Activated naive CD8-positive, alpha-beta T cell treated with anti-CD3 and anti-CD28 coated beads for 36 hours (primary cell): ENCODE results near the gene VSNL1. TPM values are rescaled to one million over a fixed set of nuclear protein-coding genes. Genes with fewer than 3 reads are reported as not detected.

Experiments
- DNase-seq: peaks from one replicate; pipeline ENCODE4 v3.0.0; 2021
- H3K27ac Mint-ChIP-seq: one replicate; pipeline ENCODE4 v1.8.0; 2022; ENCODE audit warnings: mild to moderate bottlenecking, moderate library complexity, mixed read lengths
- H3K27me3 Mint-ChIP-seq: one replicate; pipeline ENCODE4 v1.8.0; 2022; ENCODE audit warnings: mild to moderate bottlenecking, mixed read lengths
- H3K36me3 Mint-ChIP-seq: one replicate; pipeline ENCODE4 v1.8.0; 2021; ENCODE audit warnings: mild to moderate bottlenecking, mixed read lengths
- H3K4me1 Mint-ChIP-seq: one replicate; pipeline ENCODE4 v1.8.0; 2021; ENCODE audit warnings: mixed read lengths
- H3K4me3 Mint-ChIP-seq: one replicate; pipeline ENCODE4 v1.8.0; 2022; ENCODE audit warnings: mild to moderate bottlenecking, moderate library complexity, mixed read lengths
- H3K9me3 Mint-ChIP-seq: one replicate; pipeline ENCODE4 v1.8.0; 2022; ENCODE audit warnings: mixed read lengths
- total RNA-seq, 2 experiments: library from RNA; stranded (reverse); gene quantifications; one replicate each; pipeline ENCODE4 v1.2.3, GENCODE V29; 2021

The VSNL1 gene
- total RNA-seq, 2 experiments from 2014 or later, result not detected

DNA sequence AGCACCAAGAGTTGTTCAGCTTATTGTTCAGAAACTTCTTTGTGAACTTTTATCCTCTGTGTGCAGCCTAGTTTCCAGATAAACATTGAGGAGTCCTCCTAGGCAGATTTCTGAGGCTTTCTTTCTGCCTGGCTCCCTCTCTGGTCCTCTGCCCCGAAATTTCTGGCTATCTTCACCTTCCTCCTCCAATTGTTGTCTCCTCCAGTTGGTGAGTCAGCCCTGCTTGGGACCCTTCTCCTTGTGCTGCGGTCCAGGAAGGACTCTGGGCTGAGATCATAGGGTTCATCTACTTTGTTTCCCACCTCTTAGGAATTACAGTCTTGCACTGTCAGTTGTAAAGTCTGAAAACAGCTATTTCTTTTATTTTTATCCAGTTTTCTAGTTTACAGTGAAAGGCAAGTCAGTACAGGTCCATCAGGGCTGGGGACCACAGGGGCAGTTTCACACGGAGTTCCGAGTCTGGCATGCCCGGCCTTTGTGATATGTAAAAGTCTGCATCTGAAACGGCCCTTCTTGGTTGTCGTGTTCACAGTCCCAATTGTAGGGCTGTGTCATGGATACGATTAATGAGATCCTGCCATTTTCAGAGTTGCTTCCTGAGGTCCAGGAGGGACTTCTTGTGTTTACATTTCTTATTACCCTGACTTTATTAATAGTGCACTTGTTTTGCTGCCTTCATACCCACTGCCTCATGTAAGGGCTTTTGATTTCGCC, 112.3 kb downstream of the VSNL1 start:
- no peaks in the 10 kb centered on the region for H3K4me1 Mint-ChIP-seq
- no peak for DNase-seq
- no peaks in the 10 kb centered on the region for H3K9me3 Mint-ChIP-seq
- no peak overlapping the region for H3K4me3 Mint-ChIP-seq
- peaks cover 1% of the 10 kb centered on the region for H3K36me3 Mint-ChIP-seq
- no peaks in the 10 kb centered on the region for H3K27me3 Mint-ChIP-seq
- no peak overlapping the region for H3K27ac Mint-ChIP-seq

DNA sequence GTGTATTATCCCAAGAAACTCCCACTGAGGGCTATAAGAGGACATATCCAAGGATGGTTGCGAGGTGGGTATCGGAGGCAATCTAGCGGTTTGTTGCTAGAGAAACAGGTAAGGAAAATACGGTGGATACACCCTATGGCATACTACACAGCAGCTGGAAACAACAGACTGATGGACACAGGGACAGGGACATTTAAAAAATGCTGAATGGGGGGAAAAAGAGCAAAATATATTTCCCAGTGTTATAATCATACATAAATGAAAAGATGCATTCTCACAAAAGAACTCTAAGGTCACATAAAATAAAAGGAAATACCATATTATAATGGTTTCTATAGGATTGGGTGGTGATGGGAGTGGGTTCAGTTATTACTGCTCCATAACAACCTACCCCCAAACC, 117.3 kb downstream of the VSNL1 start:
- Mint-ChIP-seq H3K27ac (no peak overlapping the region), H3K27me3 (no peaks in the 10 kb centered on the region), H3K4me3 (no peak overlapping the region), H3K4me1 (peaks cover 11% of the 10 kb centered on the region), H3K9me3 (no peaks in the 10 kb centered on the region), H3K36me3 (peaks cover 4% of the 10 kb centered on the region)
- DNase-seq, result no peak

DNA sequence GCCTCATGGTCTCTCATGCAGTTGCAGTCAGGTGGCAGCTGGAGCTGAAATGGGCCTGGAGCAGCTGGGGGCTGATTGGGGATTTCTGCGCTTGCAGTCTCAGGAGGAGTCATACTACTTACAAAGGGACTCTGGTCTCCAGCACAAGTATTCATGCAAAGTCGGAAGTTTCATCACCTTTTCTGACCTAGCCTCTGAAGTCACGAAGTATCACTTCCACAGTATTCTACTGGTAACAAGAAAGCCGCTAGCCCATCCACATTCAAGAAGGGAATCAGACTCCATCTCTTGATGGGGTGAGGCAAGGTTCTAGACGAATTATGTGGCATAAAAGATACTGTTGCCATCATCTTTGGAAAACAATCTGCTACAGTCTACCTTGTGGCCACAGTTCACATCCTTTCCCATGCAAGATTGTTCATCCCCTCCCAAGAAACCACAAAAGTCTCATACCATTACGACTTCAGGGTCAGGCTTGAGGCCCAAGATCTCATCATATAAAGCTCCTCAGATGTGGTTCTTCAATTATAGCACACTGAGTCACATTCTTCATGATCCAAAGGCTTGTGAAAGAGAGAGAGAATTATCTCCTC, 117.9 kb downstream of the VSNL1 start:
- Mint-ChIP-seq H3K4me3 (no peak overlapping the region), H3K27ac (no peak overlapping the region), H3K36me3 (peaks cover 7% of the 10 kb centered on the region), H3K9me3 (no peaks in the 10 kb centered on the region), H3K27me3 (no peaks in the 10 kb centered on the region), H3K4me1 (peaks cover 11% of the 10 kb centered on the region)
- DNase-seq, result no peak

DNA sequence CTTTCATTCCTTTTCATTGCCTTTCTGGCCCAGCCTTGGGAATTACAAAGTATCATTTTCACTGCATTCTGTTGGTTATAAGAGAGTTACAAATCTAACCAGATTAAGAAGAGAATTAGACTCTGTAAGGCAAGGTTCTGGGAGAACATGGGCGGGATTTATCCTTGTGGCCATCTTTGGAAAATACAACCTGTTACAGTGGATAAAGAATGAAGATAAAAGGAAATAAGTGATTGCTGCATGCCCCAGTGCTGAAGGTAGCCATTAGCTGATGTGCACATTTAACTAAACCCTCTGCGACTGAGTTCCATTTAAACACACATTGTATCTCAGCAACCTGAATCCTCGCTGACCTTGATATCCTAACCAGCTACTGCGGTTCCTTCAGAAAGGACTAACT, 119.7 kb downstream of the VSNL1 start:
- H3K27me3 Mint-ChIP-seq, result no peaks in the 10 kb centered on the region
- H3K4me3 Mint-ChIP-seq, result no peak overlapping the region
- H3K4me1 Mint-ChIP-seq, result peaks cover 11% of the 10 kb centered on the region
- no peak overlapping the region for H3K27ac Mint-ChIP-seq
- DNase-seq, result no peak
- no peaks in the 10 kb centered on the region for H3K9me3 Mint-ChIP-seq
- H3K36me3 Mint-ChIP-seq, result peaks cover 9% of the 10 kb centered on the region

DNA sequence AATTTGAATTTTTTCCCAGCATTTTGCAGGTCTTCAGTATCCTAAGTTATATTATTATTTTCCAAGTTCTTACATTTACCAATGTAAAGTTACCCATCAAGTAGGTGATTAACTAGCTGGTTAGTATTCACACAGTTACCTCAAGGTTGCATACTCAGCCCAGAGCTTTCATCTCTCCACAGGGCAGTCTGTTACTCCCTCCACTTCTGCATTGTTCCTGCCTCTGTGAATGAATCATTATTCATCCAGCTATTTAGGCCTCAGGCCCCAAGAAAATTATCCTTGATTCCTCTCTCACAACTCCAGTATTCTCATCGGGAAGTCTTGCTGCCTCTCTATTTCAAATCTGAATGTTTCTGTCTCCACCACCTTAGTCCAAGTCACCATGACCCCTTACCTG, 121.0 kb downstream of the VSNL1 start:
- no peak overlapping the region for H3K4me3 Mint-ChIP-seq
- DNase-seq, result no peak
- no peaks in the 10 kb centered on the region for H3K27me3 Mint-ChIP-seq
- H3K4me1 Mint-ChIP-seq, result peaks cover 11% of the 10 kb centered on the region
- H3K9me3 Mint-ChIP-seq, result no peaks in the 10 kb centered on the region
- no peak overlapping the region for H3K27ac Mint-ChIP-seq
- H3K36me3 Mint-ChIP-seq, result peaks cover 12% of the 10 kb centered on the region

DNA sequence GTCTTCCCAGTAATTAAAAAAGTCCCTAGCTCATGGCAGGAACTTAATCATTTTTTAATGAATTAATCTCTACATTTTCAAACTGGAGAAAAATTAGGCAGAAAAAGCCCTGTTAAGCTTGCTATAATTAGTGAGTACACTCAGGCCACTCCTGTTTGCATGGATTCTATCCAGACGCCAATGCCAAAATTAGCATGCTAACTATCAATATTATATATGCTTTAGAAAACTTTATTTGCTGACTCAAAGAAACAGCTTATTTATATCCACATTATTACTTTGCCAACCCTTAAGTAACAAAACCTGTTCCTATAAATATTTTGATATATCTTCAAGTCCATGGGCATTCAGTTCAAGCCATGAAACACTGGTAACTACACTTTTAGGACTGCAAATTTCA, 122.2 kb downstream of the VSNL1 start:
- Mint-ChIP-seq H3K27ac (no peak overlapping the region), H3K4me3 (no peak overlapping the region), H3K9me3 (no peaks in the 10 kb centered on the region)

DNA sequence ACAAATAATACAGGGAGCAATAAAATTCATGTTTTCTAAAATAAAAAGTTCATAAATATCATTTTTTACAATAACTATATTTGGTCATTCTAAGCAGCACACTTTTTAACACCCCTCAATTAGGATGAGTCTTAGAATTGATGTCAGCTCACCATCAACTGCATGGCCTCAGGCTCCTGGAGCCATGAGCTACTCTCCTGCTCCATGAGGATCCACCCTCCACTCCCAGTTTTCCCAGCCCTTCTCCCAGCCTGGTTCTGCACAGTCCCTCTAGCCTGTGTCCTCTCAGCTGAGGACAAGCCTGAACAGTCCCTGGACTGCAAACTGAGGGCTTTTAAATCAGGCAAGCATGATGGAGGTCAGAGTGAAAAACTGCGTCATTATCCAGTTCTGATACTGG, 124.0 kb downstream of the VSNL1 start:
- Mint-ChIP-seq H3K4me3 (no peak overlapping the region), H3K27ac (no peak overlapping the region), H3K36me3 (peaks cover 26% of the 10 kb centered on the region), H3K27me3 (no peaks in the 10 kb centered on the region), H3K9me3 (no peaks in the 10 kb centered on the region), H3K4me1 (no peaks in the 10 kb centered on the region)
- DNase-seq, result no peak

More for the DNA sequence above, 122.2 kb downstream of the VSNL1 start:
- H3K27me3 Mint-ChIP-seq, result no peaks in the 10 kb centered on the region
- H3K4me1 Mint-ChIP-seq, result peaks cover 11% of the 10 kb centered on the region
- no peak for DNase-seq
- H3K36me3 Mint-ChIP-seq, result peaks cover 12% of the 10 kb centered on the region

DNA sequence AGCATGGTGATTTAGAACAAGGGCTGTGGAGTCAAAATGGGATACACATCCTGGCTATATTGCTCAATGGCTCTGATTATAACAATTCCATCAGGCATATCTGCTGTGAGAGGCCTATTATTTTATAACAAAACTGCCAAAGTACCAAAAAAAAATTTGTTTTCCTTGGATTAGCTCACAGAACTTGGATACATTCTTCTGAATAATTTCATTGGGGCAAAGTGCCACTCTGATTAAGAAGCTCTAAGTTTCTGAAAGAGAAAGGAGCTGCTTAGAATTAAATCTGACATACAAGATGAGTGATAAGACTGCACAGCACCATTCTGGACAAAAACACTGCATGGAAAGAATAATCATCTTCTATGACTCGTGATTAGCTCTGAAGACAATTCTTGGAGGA, 127.4 kb downstream of the VSNL1 start:
- no peaks in the 10 kb centered on the region for H3K27me3 Mint-ChIP-seq
- H3K4me3 Mint-ChIP-seq, result no peak overlapping the region
- no peak overlapping the region for H3K27ac Mint-ChIP-seq
- H3K9me3 Mint-ChIP-seq, result no peaks in the 10 kb centered on the region
- H3K4me1 Mint-ChIP-seq, result no peaks in the 10 kb centered on the region
- DNase-seq, result no peak
- peaks cover 28% of the 10 kb centered on the region for H3K36me3 Mint-ChIP-seq

DNA sequence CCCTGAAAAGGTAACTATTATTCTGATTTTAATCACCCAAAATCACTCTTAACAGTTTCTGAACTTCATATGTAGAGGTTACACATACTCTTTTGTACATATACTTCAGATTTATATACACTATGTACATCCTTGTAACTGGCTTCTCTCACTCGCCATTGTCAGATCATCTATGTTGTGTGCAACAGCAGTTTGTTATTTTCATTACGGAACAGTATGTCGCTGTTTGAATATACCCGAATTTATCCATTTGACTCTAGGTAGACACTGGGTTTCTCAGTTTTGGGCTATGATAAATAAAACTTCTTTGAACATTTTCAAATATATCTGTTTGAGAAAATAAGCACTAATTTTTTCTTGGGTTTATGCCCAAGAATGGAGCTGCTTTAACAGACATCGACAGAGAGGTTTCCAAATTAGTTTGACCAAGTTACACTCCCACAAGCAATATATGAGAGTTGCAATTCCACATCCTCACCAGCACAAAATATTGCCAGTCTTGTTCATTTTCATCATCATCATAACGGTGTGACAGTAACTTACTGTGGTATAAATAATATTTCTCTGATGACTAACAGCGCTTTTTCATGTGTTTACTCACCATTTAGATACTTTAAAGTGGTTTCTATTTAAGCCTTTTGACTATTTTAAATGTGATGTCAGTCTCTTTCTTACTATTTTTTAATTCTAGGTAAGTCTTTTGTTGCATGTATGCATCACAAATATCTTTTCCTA, 132.3 kb downstream of the VSNL1 start:
- Mint-ChIP-seq H3K27ac (no peak overlapping the region), H3K4me3 (no peak overlapping the region), H3K27me3 (no peaks in the 10 kb centered on the region), H3K9me3 (no peaks in the 10 kb centered on the region), H3K36me3 (peaks cover 28% of the 10 kb centered on the region), H3K4me1 (no peaks in the 10 kb centered on the region)
- no peak for DNase-seq

DNA sequence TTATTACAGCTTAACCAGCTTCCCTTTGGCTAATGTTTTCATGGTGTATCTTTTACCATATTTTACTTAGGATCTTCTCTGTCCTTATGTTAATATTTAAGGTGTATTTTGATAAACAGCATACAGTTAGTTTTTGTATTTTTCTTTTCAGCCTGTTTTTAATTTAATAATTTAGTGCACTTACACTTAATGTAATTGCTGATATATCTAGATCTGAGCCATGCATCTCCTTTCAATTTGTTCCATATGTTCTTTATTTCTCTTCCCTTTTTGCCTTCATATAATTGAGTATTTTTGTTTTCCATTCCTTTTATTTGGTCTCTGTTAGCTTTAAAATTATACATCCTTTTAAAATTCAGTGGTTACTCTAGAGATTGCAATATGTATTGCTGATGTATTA, 134.3 kb downstream of the VSNL1 start:
- Mint-ChIP-seq H3K4me3 (no peak overlapping the region), H3K27ac (no peak overlapping the region), H3K9me3 (no peaks in the 10 kb centered on the region), H3K36me3 (peaks cover 22% of the 10 kb centered on the region), H3K4me1 (no peaks in the 10 kb centered on the region), H3K27me3 (no peaks in the 10 kb centered on the region)
- no peak for DNase-seq

DNA sequence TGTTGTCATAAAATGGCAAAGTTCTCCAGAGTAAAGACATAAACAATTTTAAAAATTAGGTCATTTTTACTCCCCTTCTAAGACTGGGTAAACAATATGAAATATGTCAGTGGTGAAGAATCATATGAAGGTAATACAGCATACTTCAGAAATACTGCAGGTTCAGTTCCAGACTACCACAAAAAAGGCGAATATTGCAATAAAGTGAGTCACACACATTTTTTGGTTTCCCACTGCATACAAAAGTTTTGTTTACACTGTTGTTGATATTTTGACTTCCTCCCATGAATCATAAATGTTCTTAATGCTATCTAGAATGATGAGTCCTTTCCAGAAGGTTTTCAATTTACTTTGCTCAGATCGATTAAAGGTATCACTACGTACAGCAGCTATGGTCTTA, 139.6 kb downstream of the VSNL1 start:
- H3K27me3 Mint-ChIP-seq, result no peaks in the 10 kb centered on the region
- no peak for DNase-seq
- H3K9me3 Mint-ChIP-seq, result no peaks in the 10 kb centered on the region
- H3K27ac Mint-ChIP-seq, result no peak overlapping the region
- peaks cover 31% of the 10 kb centered on the region for H3K36me3 Mint-ChIP-seq
- H3K4me1 Mint-ChIP-seq, result no peaks in the 10 kb centered on the region
- no peak overlapping the region for H3K4me3 Mint-ChIP-seq

DNA sequence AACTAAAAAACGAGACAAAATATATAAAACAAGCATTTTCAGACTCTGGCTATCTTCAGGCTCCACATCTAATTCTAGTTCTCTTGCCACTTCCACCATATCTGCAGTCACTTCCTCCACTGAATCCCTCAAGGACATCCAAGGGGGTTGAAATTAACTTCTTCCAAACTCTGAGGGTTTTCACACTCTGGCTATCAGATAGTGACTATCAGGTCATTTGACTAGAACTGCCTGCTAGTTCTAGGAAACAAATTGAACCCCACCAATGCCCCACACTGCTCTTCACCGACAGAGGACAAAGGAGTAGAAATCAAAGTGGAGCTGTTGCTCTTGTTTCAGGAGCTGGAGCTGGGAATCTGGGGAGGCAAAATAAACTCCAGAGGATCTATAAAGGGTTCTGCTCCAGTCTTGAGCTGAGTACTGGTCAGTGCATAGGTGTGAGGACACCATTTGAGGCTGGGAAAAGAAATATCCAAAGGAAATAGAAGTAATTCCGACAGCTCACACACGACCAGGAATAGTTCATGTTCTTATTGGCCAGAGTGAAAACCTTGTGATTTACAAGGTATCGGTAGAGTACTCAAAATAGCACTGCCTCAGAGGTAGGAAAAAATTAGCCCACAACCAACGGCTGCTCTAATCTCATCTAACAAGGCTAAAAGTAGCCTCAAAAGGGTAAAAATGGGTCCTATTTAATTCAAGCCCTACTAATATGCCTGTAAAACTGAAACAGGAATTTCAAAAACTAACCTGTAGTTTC, 141.8 kb downstream of the VSNL1 start:
- Mint-ChIP-seq H3K4me3 (no peak overlapping the region), H3K36me3 (peaks cover 30% of the 10 kb centered on the region)

DNA sequence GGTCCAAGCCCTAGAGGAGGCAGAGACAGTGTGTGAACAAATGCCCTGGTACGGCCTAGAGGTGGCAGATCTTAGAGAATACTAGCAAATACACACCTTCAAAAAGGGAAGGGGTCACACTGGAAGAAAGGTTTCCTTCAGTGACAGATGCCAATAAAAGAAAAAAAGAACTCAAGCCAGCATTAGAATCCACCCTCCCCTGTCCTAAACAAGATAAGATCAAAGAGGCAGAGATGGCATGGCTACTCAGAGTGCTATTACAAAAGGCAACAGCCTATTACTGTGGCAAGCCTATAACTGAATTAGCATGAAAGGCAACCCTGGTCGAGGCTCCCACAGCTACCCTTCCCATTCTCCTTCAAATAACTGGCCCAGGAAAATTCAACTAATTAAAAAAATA, 143.5 kb downstream of the VSNL1 start:
- Mint-ChIP-seq H3K9me3 (no peaks in the 10 kb centered on the region), H3K36me3 (peaks cover 27% of the 10 kb centered on the region), H3K4me3 (no peak overlapping the region), H3K27me3 (no peaks in the 10 kb centered on the region), H3K4me1 (no peaks in the 10 kb centered on the region), H3K27ac (no peak overlapping the region)
- no peak for DNase-seq

More for the DNA sequence above, 141.8 kb downstream of the VSNL1 start:
- Mint-ChIP-seq H3K27ac (no peak overlapping the region), H3K4me1 (no peaks in the 10 kb centered on the region), H3K9me3 (no peaks in the 10 kb centered on the region), H3K27me3 (no peaks in the 10 kb centered on the region)
- no peak for DNase-seq

DNA sequence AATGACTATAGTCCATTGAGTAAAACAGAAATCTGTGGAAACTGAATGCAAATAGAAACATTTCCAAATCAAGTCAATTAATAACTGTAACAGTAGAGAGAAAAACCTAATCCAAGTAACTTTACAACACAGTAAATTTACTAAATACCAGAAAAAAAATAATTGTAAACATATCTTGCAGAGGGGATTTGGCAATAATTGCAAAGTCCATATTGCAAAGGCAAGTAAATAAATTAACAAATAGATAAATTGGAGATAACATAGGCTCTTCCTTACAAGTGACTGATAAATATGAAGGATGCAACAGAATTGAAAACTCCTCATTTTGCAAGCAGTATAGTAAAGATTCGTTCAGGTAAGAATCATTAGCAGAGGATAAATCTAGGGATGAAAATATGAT, 148.1 kb downstream of the VSNL1 start:
- H3K36me3 Mint-ChIP-seq, result peaks cover 42% of the 10 kb centered on the region

DNA sequence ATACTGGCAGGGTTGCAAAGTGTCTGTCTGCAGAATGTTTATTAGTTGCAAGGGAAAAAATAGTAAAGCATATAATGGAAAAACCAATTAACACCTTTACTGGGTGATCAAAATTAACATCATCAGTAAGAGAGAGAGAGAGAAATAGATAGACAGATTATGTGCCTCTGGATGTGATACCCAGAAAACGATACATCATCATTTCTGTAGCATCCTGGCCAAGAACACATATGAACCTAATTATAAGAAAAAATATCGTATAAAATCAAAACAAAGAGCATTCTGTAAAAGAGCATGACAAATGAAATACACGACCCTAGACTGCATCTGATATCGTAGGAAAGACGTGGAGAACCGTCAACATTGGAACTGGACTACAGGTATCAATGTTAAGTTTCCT, 148.5 kb downstream of the VSNL1 start:
- no peak for DNase-seq
- H3K27me3 Mint-ChIP-seq, result no peaks in the 10 kb centered on the region
- no peaks in the 10 kb centered on the region for H3K9me3 Mint-ChIP-seq
- no peaks in the 10 kb centered on the region for H3K4me1 Mint-ChIP-seq
- peaks cover 46% of the 10 kb centered on the region for H3K36me3 Mint-ChIP-seq
- H3K27ac Mint-ChIP-seq, result no peak overlapping the region
- no peak overlapping the region for H3K4me3 Mint-ChIP-seq

More for the DNA sequence above, 148.1 kb downstream of the VSNL1 start:
- no peak for DNase-seq
- no peaks in the 10 kb centered on the region for H3K4me1 Mint-ChIP-seq
- no peaks in the 10 kb centered on the region for H3K27me3 Mint-ChIP-seq
- H3K9me3 Mint-ChIP-seq, result no peaks in the 10 kb centered on the region
- H3K27ac Mint-ChIP-seq, result no peak overlapping the region
- no peak overlapping the region for H3K4me3 Mint-ChIP-seq
